ENCODE measurements around the gene IRF2BPL. TPM values are rescaled to one million over a fixed set of nuclear protein-coding genes. Genes with fewer than 3 reads are reported as not detected.

The IRF2BPL gene
- total RNA-seq, 2 donors from 2014 or later: 35.7 to 43.3 TPM

DNA sequence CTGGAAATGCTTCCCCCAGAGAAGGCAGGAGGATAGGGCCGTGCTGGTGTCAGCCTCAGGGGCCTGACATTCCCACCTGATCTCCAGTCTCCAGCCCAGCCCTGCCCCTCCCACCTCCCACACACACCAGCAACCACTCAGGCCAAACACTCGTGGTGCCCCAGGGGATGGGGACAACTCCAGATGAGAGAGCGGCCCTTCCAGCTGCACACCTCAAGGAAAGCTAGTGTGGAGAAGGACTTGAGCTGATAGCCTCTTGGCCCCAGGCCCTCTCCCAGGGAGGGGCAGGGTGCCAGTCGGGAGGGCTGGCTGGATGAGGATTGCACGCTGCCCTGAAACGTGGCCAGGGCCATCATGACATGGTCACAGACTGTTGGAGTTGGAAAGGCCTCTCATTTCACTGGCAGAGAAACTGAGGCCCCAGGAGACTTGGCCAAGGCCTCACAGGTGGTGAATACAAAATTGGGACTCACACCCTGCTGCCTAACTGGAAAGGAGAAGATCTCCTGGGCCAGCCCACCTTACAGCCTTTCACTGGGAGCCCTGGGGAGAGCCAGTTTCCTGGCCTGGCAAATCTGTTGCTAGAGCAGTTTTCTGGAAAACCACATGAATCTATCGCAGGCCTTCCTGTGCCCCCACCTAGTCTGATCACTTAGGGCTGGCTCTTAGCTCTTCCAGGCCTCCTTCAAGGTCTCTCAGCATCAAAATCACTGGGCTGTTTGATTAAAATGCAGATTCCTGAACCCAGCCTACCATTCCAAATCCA lies 52.1 kb downstream of the IRF2BPL start:
- intact Hi-C loops (cut with DNase I): no loop called here

GRCh38 chr14:76975812-76976211 lies 52.7 kb downstream of the IRF2BPL start:
- DNase-seq (ENCODE audit: low spot score): no peak
- intact Hi-C loops (cut with DNase I): no loop called here

More for the DNA sequence above, 52.1 kb downstream of the IRF2BPL start:
- DNase-seq (ENCODE audit: low spot score): no peak

GRCh38 chr14:76975051-76975450 lies 53.5 kb downstream of the IRF2BPL start:
- no peak for DNase-seq (ENCODE audit: low spot score)
- intact Hi-C loops (cut with DNase I): no loop called here

Other genes with a start within 250 kb of the IRF2BPL start
- gene ANGEL1, start 215.8 kb downstream of the IRF2BPL start, total RNA-seq: 10 to 100 TPM; 12.4 to 14.4 TPM
- not detected for gene LRRC74A, start 202.3 kb downstream of the IRF2BPL start, total RNA-seq
- gene CIPC, start 69.5 kb upstream of the IRF2BPL start, total RNA-seq: 10 to 100 TPM; 28.8 to 32.4 TPM
- not detected for gene ZDHHC22, start 113.1 kb upstream of the IRF2BPL start, total RNA-seq
- not detected for gene TMEM63C, start 153.1 kb upstream of the IRF2BPL start, total RNA-seq
- not detected for gene NGB, start 242.5 kb upstream of the IRF2BPL start, total RNA-seq